ENCODE measurements around the gene EPHA4.

EPHA4 gene

DNA sequence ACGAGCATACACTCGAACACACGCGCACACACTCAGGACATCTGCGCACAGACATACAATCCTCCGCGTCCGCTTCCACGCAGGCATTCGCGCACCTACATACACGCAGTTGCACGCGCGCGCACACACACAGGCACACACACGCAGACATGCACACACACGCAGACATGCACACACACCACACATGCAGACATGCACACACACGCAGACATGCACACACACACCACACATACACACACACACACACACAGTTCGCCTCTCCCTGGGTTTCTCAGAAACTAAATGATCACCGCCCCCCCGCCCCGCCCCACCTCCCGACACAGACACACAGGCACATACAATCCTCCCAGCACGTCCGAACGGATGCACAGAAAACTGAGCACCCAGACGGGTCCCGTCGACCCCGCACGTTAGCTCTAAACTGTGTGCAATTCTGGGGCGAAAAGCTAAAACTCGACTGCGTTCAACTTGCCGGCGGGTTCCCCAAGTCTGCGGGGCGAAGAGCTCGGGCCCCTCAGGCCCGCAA is 1.0 kb downstream of the EPHA4 start:
- DNase-seq: no peak

DNA sequence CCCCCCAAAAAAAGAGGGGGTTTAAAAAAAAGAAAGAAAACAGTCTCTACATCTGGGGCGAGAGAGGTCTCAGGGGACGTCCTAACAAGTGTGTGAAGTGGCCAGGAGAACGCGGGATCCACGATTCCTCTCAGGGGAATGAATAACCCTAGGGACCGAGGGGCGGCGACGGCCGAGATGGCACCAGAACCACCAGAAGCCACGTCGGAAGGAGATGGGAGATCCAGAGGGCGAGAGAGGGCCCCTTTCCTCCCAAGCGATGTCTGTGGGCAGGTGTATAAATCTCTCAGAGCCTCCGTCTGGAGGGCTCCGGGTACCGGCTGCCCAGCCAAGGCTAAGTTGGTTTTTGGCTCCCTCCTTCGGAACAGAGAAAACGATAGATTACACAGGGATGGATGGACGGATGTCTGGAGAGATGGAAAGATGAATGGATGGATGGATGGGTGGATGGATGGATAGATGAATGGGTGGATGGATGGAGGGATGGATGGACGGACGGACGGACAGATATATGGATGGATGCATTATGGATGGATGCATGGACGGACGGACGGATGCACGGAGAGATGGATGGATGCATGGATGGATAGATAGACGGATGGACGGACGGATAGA is 1.7 kb downstream of the EPHA4 start:
- peak; percentile 17 for DNase-seq

DNA sequence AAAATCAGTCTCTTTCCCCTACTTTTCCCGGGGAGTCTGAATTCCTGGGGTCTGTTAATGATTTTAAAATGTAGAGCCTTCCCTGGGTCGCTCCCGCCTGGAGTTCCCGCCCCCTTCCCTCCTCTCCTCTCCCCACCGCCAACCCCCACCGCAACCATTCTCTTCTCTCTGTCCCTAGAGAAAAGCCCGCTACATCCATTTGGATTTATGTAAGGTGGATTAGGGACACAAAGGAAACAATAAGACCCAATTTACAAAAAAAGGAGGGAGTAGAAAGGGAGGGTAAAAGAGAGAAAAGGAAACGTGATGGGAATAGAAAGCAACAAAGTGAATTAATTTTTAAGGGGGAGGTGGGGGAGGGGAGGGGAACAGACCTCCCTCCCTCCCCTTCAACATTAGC is 2.2 kb downstream of the EPHA4 start:
- DNase-seq: no peak

DNA sequence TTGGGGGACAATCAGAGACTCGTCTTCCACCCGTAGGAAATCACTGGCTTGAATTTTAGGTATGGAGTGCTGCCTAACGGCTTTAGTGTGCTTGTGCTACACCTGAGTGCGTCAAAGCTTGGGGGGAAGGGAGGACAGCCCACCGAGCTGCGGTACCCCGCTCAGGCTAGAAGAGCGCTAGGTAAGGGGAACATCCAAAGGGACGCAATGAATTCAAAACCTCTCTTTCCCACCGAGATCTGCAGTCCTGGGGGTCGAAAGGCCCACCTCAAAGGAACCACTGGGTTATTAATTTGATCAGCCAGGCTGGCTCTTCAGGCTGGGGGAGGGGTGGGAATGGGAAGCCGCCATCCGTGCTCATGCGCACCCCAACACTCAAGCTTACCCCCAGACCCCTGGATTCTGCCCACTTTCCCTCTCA is 2.7 kb downstream of the EPHA4 start:
- DNase-seq: no peak

DNA sequence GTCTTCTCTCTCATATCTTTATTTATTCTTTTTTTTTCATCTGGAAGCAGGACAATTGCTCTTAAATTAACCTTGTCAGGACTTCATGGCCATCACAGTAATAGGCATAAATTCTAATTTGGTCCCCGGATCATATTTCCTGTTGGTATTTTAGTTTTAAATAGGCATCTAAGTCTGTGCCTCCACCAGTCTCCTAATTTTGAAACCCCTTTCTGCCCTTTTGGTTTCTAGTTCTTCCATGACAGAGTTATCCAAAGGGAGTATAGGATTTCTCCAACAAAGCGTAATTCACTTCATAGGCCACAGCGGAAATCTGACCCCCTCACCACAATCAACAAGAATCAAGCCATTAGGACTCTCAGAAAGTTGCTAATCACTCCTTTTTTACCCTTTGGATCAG is 3.8 kb downstream of the EPHA4 start:
- no peak for DNase-seq

DNA sequence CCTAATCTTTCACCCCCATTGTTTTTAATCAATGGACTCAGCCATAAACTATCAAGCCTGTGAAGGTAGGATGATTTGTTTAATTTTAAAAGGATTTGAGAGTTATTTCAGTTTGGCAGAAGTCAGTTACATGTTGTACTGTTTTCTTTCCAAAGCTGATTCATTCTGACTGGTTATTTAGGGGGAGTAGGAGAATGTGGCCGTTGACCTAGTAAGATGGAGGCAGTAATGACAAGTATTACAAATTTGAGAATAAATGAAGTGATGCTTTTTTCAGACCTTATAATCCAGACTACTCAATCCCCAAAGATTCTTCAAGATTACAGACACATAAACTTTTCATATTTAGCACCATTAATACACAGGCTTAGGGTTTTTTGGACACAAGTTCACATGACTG is 4.3 kb downstream of the EPHA4 start:
- DNase-seq: no peak

DNA sequence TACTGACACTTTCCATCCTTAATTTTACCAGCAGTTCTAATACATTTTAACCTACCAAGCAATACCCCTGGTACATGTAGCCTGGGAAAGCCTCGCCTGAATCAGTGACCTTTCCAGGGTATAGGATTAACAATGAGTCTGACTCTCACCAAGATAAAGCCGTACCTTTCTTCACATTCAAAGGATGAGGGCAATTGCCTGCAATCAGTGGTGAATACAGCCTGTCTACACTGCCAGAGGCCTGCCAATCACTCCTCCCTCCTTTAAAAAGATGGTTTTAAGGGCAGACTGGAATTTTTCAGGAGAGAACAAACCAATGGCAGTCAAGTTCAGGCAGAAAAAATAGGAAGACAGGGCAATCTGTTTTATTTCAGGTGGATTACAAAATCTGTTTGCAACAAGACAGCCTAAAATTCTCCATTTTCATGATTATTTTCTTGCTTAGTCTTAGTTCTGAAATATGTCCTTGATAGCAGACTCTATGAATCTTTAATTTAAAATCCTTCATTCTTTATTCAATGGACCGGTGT is 4.8 kb downstream of the EPHA4 start:
- no peak for DNase-seq

DNA sequence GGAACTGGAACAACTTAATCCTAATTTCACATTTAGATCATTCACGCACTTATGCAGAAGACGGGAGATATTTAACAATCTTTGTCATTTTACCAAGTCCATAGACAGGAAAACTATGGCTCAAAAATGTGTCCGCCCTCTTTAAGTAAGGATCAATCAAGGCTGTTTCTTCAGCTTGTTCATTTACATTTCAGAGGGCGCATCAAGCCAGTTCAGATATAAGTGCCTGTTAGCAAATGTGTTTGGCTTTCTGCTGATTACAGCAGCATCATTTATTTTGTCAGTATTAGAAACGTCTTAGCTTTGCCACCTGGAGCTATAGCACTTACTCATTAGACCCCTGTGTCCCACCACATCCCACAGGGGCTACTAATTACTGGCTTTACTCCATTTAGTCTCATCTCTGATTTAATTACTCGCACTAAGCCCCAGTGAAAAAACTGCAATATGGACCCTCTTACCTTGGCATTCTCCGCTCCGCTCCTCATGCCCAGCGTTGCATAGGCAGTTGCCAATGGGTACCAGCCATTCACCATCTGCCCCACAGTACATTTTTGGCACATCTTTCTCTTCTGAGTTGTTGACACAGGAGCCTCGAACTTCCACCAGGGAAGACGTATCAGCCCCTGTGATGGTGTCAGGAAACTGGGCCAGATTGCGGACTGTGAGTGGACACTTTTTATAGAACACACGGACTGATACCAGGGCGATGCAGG is 8.7 kb downstream of the EPHA4 start:
- DNase-seq: no peak

DNA sequence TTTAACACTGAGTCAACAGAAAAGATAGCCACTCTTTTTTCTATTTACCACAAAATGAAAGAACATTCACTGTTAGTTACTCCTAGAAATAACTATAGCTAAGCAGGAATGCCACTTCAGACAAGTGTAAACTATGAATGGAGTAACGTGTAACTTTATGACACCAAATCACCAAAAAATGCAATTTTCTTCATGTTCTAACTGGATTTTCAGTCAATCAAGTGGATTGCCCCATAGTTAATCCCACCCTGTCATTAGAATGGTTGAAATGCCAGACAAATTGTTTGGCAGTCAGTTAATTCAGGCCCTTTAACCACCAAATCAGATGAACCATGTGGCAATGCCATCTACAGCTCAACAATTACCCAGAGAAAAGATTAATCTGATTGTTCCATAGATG is 9.9 kb downstream of the EPHA4 start:
- DNase-seq: no peak

DNA sequence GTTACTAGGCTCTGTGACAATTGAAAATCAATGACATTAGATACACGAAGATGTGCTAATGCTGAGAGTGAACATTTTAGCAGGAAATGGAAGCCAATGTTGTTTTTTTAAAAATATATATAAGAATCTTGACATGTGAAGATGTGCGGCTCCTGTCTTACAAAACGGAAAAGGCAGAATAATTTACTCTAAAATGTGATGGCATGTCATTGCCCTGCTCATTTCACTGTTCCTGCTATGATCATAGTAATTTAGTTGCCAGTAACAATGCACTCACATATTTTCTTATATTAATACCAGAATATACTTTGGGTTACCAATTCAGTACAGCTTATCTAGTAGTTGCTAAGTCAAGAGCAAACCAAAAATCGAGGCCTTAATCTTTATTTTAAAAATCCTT is 10.3 kb downstream of the EPHA4 start:
- DNase-seq: no peak

DNA sequence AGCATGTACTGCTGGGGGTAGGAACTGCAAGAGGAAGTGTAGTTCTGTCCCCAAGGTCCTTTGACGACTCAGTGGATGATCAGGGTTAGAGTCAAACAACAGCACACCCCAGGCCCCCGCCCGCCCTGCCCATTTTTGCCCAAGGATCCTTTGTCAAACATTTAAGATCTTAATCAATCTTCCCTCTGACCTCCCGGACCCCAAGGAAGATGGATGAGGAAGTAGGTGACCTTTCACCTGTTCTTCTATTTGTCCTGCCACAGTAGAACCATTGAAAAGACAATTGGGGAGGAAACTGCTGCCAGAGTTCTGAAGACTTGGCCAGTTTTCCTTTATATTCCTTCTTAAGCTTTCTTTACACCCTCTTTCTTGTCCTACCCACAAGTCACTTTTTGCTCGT is 12.1 kb downstream of the EPHA4 start:
- no peak for DNase-seq

DNA sequence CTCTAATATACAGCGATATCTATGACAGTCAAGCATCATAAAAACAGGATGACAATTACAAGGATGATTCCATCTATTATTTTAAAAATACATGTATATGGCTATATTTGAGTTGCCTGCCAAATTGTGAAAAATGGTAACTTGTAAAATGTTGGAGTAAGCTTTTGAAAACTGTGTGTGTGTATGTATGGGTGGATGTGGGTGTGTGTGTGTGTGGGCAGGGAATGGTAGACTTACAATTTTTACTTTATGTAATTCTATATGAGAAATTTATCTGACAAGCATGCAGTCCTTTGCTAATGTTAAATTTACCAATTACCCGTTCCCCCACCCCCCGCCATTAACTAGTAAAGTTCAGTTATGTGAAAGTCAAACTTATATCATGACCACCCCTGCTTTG is 14.0 kb downstream of the EPHA4 start:
- DNase-seq: no peak

DNA sequence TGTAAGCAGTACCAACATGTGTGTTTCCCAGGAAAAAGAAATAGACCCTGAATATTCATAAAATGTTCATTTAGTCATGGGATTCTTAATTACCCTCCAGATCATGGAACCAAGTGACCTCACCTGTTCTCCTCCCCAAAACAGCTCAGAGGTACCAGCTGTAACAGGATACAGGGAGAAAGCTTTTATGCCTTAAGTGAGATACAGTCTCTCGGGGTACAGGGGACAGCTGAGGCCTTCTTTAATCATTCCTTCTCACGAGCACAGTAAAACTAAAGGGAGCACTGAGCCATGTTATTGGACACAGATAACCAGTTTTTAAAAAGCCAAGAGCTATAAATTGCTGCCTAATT is 16.6 kb downstream of the EPHA4 start:
- DNase-seq: no peak

DNA sequence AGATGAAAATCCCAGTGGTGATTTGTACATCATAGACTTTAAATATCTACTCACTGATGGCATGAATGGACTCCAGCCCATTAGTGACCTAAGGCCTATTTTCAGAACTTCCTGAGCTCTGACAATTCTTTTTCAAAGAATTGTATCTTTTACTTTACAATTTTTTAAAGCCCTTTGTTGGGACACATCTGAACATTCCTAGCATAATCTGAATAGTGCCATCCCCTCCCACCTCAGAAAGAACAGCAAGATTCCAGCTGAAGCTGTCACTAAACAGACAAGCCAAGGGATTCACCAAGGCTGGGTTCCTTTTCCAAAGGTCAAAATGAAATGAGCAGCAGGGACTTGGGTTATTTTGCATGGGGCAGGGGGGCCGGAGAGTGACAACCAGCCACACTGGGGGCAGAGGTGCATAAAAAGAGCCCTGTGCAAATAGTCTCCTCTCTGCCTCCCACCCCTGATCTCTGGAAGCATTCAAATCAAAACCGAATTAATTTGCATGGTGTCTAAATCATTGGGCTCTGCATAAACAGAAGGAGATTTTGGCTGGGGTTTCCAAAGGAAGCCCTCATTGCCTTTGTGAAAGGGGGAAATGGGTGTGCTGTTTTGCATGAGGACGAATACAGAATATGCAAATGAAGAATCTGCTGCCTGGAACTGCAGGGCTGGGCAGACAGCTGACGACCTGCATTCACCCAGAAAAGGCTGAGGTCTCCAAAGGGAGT is 17.2 kb downstream of the EPHA4 start:
- no peak for DNase-seq

DNA sequence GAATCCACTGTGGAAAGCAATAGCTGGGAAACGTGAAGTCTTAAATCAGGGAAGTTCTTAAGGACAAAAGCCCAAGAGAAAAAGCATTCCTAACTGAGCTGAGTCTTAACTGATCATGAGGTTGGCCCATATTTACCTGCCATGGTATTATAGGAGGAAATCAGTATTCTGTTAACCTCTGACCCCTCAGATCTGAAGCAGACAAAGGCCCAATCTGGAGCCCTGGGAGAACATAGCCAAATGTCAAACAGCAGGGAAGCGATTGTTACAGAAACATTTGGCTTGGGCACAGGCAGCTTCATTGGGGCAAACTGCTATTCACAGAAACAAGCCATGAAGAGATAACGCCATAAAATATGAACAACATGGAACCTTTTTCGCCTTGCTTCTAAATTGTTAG is 18.8 kb downstream of the EPHA4 start:
- no peak for DNase-seq

DNA sequence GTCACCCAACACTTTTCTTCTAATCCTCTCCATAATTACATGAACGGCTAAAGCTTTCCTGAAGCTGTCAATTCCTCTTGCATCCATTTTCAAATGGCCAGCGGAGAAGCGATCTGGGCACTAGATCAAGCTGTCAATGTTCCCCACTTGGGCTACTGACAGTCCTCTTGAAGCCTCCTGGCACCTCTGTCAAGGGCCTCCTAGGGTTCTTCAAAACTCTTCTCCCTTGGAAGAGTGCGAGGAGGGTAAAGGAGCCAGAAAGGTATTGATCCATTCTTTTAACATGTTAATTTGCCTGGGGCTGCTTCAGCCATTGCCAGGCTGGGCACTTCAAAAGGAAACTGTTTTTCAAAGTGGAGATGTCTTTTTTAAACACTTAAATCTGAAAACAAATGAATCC is 19.8 kb downstream of the EPHA4 start:
- no peak for DNase-seq

DNA sequence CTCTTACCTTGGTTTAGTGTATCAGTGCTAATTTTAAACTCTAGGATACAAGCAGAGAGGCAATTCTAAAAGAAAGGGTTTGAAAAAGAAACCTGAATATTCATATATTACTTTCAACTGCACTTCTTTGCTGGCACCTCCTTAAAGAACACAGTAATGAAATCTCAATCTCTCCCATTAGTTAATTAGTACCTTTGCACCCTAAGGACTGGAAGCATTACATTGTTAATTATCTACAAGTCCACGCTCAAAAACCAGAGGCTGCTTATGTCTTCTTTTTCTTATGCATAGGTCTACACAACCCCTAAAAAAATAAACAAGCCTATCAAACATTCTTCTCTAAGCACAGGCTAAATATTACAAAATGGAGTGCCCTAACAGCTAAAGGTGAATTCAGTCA is 20.2 kb downstream of the EPHA4 start:
- no peak for DNase-seq

DNA sequence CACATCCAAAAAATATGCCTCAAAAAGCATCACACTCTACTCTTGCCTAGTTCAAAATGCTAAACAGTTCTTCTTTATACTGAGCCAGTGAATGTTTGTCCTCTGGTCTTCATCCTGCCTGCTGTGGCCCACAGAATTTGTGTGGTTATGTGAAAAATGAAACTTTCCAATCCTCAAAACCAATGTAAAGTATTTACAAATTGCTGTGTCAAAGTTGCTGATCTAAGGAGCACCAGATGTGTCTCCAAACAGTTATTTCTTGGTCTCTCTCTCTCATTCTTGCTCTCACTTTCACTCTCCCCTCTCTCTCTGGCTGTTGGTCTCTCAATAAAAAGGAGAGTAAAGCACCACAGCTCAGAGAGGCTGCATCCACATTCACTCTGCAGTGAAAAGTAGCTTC is 23.0 kb downstream of the EPHA4 start:
- DNase-seq: no peak

DNA sequence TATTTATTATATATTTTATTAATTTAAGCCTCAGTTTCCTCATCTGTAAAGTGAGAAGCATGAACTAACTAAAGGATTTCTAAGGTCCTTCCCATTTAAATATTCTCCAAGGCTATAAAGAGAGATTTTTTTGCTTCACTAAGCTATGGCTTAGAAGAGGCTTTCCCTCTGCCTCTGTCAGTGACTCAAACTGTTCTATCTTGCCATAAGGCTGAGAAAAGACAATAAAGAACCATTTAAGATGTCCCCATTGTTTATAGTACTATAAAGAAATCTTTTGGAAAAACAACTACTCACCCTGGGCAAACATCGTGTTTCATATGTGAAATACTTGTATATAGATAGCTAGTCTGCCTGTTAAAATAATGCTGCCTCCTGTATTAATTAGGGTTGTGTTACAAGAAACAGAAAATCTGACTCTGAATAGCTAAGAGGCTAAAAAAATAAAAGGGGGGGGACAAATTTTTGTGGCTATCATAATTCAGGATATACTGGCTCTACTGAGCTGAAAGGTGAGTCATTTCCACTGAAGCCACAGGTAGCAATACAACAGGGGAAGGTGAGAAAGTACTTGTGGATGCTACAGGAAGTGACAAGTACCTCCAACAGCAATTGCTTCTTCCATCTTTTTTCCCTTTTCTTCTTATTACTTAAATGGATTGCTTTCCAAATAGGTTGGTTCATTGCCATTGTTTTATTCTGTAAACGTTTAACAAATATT is 25.4 kb downstream of the EPHA4 start:
- no peak for DNase-seq

DNA sequence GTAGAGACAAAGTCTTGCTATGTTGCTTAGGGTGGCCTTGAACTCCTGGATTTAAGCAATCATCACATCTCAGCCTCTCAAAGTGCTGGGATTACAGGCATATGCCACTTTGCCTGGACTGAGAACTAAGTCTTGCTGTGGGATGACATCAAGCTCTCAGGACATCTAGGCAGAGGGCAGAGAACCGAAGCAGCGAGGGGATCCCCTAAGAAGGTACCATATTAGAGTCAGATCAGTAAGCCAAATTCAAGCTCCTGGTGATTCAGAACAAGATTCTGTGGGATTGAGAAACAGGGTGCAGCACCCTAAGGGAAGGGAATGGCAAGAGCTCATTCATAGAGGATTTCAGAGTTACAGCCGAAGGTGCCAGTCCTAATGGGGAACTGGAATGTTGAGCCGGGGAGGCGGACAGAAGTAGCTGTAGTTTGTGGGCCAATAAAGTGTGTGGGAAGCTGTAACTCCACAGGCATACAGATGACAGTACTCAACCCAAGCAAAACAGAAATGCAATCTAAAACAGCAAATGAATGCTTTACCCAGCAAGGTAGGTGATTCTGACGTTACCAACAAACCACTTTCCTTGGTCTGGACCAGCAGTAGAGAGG is 30.9 kb downstream of the EPHA4 start:
- DNase-seq: no peak

DNA sequence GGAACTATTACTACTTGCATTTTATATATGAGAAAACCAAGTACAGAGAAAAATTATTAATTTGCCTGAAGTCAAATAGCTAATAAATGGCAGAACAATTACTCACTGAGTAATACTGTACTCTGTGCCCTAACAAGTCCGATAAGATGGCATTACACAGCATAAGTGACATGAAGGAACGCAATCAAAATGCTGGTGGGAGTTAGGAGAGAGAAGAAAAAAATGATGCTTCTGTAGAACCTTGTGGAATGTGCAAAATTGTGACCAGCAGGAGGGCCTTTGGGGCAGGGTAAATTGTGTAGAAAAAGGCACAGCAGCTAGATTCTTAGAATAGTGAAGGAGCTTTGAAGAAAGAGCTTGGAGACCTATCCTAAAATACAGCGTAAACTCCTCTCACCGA is 32.9 kb downstream of the EPHA4 start:
- no peak for DNase-seq

DNA sequence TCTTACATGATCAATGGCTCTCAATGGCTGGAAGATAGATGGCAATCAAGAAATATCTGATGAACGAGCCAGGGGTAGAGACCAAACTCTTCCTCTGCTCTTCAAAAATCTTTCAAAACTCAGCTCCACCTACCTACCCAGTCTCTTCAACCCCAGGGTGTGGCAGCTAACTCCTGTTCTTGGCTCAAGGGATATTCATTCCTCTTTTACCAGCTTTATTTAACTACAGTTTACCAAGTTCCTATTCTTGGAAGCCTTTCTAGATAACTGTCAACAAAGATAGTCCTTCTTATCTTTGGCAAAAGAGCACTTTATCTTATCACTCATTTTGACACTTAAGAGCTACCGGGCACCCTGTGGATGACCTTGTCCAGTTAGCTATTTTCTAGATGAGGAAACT is 36.3 kb downstream of the EPHA4 start:
- DNase-seq: no peak

DNA sequence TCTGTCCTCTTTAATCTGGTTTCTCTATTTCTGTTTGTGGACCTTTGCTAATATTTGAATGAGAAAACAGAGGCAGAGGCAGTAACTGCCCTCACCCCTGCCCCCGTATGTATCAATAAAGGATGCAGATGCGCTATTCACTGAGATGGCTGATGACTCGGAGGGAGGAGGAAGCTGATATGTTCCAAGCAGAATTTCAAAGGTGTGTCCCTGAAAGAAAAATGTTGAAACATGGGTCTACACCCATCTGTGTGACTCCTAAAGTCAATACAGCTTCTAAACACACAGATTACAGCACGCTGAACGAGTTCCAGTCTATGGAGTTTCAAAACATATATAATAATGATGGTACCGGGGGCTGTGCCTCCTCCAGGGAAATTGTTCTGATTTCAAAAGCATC is 38.8 kb downstream of the EPHA4 start:
- DNase-seq: no peak
